AG09309 (cell line): Measurements from ENCODE around the gene SH3BP5L.

Experiments used
- DNase-seq: peaks from one replicate; pipeline ENCODE4 v3.0.0-alpha.2; 2010; ENCODE audit warnings: low read depth
- H3K4me3 ChIP-seq: 2 replicates; pipeline ENCODE4 v1.5.1; 2011; ENCODE audit warnings: mild to moderate bottlenecking, low read depth, low read length, moderate library complexity; ENCODE audit not compliant: control insufficient read depth
- CTCF ChIP-seq: IDR thresholded peaks from 2 replicates; pipeline ENCODE4 v1.5.1; 2011; ENCODE audit warnings: mild to moderate bottlenecking, low read depth, low read length, inconsistent platforms; ENCODE audit not compliant: insufficient read depth, control insufficient read depth; ENCODE audit errors: missing control alignments

Gene SH3BP5L

GRCh38 chr1:248822148-248823032, 3.3 kb downstream of the SH3BP5L start:
- TF ChIP-seq CTCF, result no peak
- H3K4me3 ChIP-seq, result peak overlapping the region; percentile 17

DNA sequence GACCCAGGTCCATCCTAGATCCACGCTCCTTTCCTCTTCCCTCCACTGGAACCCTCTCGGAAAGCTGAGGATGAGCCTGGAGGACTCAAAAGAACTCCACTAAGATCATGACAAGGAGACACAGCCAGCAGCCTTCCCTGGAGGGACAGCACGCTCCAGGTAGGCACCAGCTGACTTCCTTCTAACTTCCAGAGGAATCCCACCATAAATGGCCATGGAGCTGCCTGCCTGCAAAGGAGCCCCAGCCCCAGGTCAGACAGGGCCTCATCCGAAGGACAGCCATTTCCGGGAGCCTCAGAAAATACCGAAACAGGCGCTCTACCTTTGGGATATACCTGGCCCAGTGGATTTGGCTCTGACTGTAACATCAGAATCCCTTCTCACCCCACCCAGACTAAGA, 4.1 kb downstream of the SH3BP5L start:
- no peak for TF ChIP-seq CTCF
- no peak overlapping the region for H3K4me3 ChIP-seq
- DNase-seq, result no peak

More at GRCh38 chr1:248822148-248823032, 3.3 kb downstream of the SH3BP5L start:
- no peak for DNase-seq

DNA sequence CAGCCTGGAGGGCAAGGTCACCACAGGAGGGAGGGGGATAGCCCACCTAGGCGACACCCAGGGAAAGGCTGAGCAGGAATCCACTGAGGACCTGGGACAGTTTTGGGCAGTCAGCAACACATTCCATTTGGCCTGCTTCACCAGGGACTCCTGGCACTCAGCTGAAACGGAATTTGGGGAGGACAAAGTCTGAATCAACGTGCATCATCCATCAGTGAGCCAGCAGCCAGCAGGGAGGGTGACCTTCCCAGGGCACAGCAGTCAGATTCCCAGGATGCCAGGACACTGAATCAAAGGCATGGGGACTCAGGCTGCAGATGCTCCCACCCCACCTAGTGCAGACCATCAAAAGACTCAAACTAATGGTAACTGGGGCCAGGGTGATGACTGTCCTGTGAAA, 4.6 kb downstream of the SH3BP5L start:
- no peak for TF ChIP-seq CTCF

DNA sequence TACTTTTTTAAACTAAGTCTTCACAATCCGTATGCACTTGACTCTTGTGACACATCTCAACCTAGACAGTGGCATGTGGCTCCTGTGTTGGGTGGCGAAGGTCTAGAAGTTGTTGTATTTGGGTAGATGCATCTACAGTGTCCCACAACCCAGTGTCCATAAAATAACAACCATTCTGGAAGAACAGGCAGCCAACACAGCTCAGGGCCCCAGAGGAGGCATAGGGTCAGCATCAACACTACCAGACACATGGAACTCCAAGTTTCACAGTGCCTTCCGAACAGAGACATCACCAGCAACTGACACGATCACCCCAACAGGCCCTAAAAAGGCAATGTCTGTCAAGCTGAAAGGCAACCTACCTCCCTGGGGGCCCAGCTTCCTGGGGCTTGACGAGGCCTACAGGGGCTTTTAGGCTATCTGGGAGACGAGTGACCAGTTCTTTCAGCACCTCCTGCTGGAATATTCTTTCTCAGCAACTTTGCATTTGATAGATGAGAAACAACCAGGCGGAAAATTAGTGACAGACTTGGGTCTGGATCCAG, 5.6 kb downstream of the SH3BP5L start:
- no peak for DNase-seq
- no peak for TF ChIP-seq CTCF

More for the DNA sequence above, 4.6 kb downstream of the SH3BP5L start:
- H3K4me3 ChIP-seq, result no peak overlapping the region
- DNase-seq, result peak; percentile 49

GRCh38 chr1:248818505-248819374, 7.0 kb downstream of the SH3BP5L start:
- no peak for DNase-seq
- no peak for TF ChIP-seq CTCF
- no peak overlapping the region for H3K4me3 ChIP-seq

More for the DNA sequence above, 5.6 kb downstream of the SH3BP5L start:
- H3K4me3 ChIP-seq, result no peak overlapping the region

GRCh38 chr1:248817065-248817464, 8.7 kb downstream of the SH3BP5L start:
- no peak for TF ChIP-seq CTCF
- no peak overlapping the region for H3K4me3 ChIP-seq
- DNase-seq, result no peak
